Measurements from ENCODE around the gene SBF2.
"Not testable (repeated sequence)": the region's sequence is repeated elsewhere in the genome, so short reads cannot be mapped to it uniquely, and the experiment has no call there.

SBF2 gene

DNA sequence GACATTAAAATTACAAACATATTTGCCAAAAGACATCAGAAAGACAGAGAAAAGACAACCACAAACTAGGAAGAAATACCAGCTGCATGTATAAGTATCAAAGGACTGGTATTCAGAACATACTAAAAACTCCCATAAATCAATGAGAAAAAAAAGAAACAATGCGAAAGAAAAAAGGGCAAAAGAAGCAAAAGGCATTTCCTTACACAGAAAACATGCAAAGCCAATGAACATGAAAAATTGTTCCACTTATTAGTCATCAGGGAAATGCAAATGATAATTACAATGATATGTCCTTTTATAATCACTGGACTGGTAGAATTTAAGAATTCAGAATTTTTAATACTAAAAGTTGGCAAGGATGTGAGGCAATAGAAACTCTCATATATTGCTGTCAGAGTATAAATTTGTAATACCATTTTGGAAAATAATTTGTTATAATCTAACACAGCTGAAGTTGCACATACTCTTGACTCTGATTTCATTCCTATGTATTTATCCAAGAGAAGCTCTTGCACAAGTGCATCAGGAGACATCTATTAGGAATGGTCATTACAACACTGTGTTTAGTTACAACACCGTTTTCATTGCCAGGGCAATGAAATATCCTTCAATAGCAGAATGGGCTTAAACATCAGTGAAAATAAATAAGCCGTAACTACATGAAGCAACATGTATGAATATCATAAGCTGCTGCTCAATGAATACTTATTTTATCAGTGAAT, 350.5 kb downstream of the SBF2 start:
- DNase-seq, result no peak

DNA sequence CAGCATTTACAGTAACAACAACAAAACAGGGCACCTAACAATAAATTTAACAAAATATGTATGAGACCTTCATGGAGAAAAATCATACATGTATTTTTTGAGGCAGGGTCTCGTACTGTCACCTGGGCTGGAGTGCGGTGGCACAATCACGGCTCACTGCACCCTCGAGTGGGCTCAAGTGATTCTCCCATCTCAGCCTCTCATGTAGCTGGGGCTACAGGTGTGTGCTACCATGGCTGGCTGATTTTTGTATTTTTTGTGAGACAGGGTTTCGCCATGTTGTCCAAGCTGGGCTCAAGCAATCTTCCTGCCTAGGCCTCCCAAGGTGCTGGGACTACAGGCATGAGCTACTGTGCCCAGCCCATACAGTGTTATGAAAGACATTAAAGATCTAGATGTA, 352.0 kb downstream of the SBF2 start:
- no peak for DNase-seq

DNA sequence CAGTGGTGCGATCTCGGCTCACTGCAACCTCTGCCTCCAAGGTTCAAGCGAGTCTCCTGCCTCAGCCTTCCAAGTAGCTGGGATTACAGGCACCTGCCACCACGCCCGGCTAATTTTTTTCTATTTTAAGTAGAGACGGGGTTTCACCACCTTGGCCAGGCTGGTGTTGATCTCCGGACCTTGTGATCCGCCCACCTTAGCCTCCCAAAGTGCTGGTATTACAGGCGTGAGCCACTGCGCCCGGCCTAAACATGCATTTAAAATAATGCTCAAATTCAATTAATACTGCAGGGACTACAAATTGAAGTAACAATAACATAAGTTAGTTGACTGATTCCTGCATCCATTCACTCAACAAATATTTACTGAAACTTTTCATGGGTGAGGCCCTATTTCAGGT, 354.9 kb downstream of the SBF2 start:
- DNase-seq, result not testable (repeated sequence)

- DNase-seq, result no peak
These were observed 357.3 kb downstream of the SBF2 start for GRCh38 chr11:9936754-9937153.

DNA sequence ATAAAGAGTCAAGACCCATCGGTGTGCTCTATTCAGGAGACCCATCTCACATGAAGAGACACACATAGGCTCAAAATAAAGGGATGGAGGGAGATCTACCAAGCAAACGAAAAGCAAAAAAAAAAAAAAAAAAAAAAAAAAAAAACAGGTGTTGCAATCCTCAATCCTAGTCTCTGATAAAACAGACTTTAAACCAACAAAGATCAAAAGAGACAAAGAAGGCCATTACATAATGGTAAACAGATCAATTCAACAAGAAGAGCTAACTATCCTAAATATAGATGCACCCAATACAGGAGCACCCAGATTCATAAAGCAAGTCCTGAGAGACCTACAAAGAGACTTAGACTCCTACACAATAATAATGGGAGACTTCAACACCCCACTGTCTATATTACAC, 361.2 kb downstream of the SBF2 start:
- not testable (repeated sequence) for DNase-seq

- not testable (repeated sequence) for DNase-seq
These were observed 363.3 kb downstream of the SBF2 start for GRCh38 chr11:9930562-9931331.

DNA sequence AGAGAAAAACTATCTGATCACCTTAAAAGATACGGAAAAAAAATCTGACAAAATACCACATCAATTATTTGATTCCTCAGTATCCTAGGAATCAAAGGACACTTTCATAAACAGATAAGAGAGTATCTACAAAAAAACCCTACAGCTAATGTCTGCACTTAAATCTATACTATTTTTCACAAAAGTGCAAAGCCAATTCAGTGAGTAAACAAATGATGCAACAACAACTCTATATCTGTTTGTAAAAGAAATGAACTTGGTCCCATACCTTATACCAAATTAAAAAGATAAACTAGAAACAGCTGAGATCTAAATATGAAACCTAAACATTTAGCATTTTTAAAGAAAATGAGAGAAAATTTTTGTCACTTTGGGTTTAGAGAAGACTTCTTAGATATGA, 366.3 kb downstream of the SBF2 start:
- no peak for DNase-seq

DNA sequence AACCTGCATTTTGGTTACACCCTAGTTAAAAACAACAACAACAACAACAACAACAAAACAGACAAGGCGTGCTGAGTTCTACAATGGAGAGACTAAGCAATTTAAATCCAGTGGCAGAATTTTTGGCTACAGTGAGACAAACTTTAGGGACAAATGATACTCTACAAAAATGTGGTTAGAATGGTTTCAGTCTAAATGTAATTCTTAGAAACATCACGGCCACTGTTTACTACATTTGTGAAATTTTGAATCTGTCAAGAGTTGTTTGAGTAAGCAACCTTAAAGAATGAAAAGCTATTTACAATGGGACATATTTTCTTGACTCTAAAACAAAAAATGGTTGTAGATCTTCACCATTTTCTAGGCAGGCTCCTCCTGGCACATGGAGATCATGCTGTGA, 370.7 kb downstream of the SBF2 start:
- DNase-seq, result no peak

- DNase-seq, result no peak
These were observed 371.2 kb downstream of the SBF2 start for GRCh38 chr11:9922806-9923205.

DNA sequence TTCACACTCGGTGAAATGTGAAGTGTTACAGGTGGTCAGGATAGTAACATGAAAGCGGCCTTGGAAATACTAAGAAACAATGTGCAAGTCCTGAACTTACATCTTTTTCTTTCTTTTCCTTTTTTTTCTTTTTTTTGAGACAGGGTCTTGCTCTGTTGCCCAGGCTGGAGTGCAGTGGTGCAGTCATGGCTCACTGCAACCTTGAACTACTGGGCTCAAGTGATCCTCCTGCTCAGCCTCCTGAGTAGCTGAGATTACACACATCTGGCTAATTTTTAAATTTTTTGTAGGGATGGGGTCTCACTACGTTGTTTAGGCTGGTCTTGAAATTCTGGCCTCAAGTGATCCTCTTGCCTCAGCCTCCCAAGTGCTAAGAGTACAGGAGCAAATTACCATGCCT, 377.5 kb downstream of the SBF2 start:
- DNase-seq, result no peak

- no peak for DNase-seq
These were observed 380.0 kb downstream of the SBF2 start for GRCh38 chr11:9914064-9914463.

- no peak for DNase-seq
These were observed 387.8 kb downstream of the SBF2 start for GRCh38 chr11:9905960-9906791.

GRCh38 chr11:9905501-9905951, 388.5 kb downstream of the SBF2 start:
- DNase-seq, result no peak

GRCh38 chr11:9903579-9903978, 390.4 kb downstream of the SBF2 start:
- DNase-seq, result no peak

- DNase-seq, result no peak
These were observed 392.1 kb downstream of the SBF2 start for GRCh38 chr11:9901943-9902342.

GRCh38 chr11:9900253-9900652, 393.8 kb downstream of the SBF2 start:
- DNase-seq, result not testable (repeated sequence)

DNA sequence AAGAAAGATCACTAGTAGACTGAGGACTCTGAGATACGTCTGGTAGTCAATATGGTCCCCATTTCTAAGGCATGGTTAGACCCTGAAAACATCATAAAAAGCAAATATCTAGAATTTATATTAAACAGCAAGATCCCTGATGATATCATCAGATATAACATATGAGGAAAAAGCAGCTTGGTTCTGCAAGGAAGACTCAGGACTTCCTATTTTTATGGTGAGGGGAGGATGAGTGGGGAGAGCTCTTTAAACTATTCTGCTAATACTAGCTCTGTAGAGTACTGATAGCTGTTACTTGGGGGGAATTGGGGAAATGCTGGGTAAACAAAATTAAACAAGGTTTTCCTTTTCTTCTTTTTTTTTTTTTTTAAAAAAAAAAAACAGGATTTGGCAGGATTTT, 394.3 kb downstream of the SBF2 start:
- no peak for DNase-seq

DNA sequence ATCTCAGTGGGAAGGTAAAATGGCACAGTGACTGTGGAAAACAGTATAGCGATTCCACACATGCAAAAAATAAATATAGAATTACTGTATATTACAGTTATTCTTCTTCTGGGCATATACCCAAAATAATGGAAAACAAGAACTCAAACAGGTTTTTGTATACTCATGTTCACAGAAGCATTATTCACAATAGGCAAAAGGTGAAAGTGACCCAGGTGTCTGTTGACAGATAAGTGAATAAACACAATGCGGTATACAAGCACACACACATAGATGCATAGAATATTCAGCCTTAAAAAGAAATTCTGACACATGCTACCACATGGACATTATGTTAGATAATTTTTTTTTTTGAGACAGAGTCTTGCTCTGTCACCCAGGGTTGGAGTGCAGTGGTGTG, 397.1 kb downstream of the SBF2 start:
- DNase-seq, result no peak

- DNase-seq, result no peak
These were observed 399.0 kb downstream of the SBF2 start for GRCh38 chr11:9895006-9895405.

- no peak for DNase-seq
These were observed 400.5 kb downstream of the SBF2 start for GRCh38 chr11:9893474-9893873.

DNA sequence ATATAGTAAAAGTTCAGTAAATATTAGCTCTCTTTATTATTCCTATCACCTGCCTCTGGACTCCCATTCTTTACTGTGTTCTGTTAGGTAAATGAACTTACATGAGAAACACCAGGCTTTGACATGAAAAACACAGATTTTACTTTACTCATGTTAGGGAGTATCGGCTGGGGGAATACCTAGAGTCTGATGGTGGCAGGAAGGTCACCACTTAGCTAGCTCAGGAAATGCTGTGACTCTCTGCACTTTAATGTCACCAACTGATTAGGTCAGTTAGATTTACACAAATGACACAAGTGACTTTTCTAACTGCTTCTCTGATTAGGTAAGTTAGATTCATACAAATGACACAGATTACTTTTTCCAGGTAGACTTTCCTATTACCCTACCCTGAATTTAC, 405.1 kb downstream of the SBF2 start:
- no peak for DNase-seq

DNA sequence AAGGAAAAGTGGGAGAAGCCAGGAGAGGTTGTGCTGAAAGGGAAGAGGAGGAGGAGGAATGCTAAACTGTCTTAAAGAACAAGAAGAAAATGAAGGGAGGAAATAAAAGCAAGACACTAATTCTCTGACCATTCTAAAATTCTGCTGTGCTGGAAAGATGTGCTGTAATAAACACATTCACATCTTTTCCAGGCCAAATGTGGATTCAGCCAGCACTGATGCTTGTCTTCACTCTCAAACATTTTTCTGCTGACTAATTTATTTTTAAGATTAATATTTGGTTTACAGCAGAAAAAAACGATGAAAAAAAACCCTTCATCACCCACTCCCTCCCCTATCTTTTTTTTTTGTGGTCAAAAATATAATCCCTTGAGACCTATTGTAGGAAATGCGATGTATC, 406.5 kb downstream of the SBF2 start:
- DNase-seq, result no peak

DNA sequence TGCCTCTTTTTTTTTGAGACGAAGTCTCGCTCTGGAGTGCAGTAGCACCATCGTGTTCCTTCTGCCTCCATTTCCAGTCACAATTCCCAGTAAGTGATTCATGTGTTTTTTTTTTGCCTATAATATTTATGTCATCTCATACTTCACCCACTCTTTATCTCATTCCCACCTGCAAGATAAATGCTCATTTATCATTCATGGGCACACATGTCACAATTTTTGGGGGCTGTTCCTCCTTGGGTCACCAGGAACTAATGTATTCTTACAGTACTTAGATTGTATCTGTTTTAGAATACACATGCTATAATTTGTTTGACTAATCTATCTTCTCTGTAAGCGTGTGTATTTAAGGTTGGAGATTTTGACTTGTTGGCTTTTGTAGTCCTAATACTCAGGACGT, 407.4 kb downstream of the SBF2 start:
- DNase-seq, result no peak

- DNase-seq, result no peak
These were observed 409.4 kb downstream of the SBF2 start for GRCh38 chr11:9884601-9885000.

All from bone marrow (tissue), 2 donors.